Hypothalamus (tissue), 51 donors: ENCODE data around the gene CPNE1.

Experiments
- DNase-seq, 51 donors: peaks; one replicate each; lab custom pipeline; 2025; lab: John Stamatoyannopoulos, UW

Gene CPNE1

GRCh38 chr20:35621560-35621946, 43.1 kb downstream of the CPNE1 start:
- DNase-seq = no peak

DNA sequence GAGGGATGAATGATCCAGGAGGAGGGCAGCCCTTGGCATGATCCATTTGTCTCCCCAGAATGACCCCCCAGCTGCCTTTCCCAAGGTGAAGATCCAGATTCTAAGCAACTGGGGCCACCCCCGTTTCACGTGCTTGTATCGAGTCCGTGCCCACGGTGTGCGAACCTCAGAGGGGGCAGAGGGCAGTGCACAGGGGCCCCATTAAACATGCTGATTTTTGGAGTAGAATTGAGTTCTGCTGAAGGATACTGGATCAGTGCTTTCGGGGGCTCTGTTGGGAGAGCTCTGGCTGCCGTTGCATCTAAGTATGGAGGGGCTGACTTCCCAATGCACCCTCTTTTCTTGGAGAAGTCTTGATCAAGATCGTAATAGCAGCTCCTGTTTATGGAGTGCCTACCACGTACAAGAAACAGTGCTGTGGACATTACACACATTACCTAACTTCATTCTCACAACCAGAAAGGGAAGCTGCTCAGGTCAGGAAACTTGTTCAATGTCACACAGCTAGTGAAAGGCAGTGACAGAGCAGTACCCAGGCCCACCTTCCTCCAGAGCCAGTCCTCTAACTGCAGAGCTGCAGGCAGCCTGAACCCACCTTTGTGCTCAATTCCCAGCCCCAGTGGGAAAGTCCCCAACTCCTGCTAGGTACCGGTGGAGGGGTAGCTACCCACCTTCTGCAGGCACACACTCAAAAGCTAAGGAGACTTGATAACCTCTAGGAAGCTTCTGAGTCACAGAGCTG, 43.7 kb downstream of the CPNE1 start:
- DNase-seq = no peak

GRCh38 chr20:35619196-35620095, 45.3 kb downstream of the CPNE1 start:
- peak in 40 of 51 donors; percentile 7 to 75 (median 48) for DNase-seq

- peak in 6 of 51 donors; percentile 23 to 51 (median 28) for DNase-seq
Observed at GRCh38 chr20:35618263-35619131, 46.2 kb downstream of the CPNE1 start.

GRCh38 chr20:35617397-35618262, 47.1 kb downstream of the CPNE1 start:
- peak in 21 of 51 donors; percentile 4 to 66 (median 20) for DNase-seq

DNA sequence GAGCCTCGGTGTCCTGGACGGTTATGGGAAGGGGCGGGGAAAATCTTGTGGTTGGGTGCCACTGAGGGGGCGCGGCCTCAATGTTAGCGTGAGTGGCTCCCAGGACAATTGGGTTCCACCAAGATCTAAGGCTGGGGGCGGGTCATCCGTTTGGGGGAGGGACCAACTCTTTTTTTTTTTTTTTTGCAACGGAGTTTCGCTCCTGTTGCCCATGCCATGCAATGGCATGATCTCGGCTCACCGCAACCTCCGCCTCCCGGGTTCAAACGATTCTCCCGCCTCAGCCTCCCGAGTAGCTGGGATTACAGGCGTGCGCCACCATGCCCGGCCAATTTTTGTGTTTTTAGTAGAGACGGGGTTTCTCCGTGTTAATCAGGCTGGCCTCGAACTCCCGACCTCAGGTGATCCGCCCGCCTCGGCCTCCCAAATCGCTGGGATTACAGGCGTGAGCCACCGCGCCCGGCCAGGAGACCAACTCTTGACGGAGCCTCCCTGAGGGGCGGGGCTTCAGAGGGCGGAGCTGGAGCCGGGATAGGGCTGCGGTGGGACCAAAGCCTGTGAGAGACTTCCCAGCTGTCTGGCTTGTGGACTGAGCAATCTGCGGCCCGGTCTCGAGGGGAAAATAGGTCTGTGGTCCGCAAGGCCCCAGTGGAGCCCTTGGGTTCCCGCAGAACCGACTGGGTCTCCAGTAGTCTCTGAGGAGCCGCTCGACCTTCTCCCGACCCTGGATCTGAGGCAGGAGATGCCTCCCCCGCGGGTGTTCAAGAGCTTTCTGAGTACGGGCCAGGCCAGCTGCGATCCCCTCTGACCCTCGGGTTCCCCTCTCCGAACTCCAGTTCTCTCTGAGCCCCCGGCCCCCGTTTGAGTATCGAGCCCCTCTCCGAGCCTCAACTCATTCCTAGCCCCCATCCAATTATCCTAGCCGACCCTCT, 48.0 kb downstream of the CPNE1 start:
- peak in 40 of 51 donors; percentile 5 to 97 (median 37) for DNase-seq

DNA sequence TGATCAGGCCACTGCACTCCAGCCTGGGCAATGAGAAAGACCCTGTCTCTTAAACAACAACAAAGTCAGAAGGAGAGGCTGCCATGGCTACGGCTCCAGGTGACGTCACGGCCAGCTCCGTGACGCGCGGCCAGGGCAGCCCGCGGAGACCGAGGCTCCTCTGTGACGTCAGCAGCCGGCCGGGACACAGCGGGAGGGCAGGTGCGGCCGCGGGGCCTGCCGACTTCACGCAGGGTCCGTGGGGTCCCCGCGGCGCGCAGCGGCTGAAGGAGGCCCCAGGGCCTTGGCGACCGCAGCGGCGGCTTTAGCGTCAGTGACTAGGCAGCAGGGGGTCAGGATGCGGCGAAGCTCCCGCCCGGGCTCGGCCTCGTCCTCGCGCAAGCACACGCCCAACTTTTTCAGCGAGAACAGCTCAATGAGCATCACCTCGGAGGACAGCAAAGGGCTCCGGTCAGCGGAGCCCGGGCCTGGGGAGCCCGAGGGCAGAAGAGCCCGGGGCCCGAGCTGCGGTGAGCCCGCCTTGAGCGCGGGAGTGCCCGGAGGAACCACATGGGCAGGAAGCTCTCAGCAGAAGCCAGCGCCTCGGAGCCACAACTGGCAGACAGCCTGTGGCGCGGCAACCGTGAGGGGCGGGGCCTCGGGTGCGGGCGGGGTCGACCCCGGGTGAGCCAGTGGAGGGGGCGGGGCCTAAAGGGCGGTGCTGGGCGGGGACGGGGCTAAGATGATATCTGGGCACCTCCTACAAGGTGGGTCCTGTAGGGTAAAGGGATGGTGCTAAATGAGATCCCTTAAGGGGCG, 48.8 kb downstream of the CPNE1 start, which contains the start of gene SPAG4:
TSS of gene SPAG4 (plus strand) at position 163 of the 798 bp plus-strand sequence. CDS start at position 338, 175 bp downstream.
- peak; percentile 29 to 98 (median 90) for DNase-seq

GRCh38 chr20:35611482-35611881, 53.2 kb downstream of the CPNE1 start:
- no peak for DNase-seq

DNA sequence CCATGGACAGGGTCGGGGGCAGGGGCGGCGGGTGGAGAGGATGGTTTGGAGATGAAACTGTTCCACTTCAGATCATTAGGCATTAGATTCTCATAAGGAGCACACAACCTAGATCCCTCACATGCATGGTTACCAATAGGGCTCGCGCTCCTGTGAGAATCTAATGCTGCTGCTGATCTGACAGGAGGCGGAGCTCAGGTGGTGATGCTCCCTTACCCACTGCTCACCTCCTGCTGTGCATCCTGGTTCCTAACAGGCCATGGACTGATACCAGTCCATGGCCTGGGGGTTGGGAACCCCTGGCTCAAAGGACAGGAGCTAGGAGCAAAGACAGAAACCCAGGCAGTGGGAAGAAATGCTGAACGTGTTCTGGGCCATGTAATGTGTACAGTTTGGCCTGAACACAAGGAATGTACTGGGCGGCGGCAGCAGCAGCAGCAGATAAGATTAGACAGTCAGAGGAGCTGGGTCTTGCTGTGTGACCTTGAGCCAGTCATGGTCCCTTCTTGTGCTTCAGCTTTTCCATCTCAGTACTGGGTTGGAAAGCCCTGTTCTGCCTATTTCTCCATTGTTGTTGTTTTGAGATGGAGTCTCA, 53.8 kb downstream of the CPNE1 start:
- DNase-seq = no peak

DNA sequence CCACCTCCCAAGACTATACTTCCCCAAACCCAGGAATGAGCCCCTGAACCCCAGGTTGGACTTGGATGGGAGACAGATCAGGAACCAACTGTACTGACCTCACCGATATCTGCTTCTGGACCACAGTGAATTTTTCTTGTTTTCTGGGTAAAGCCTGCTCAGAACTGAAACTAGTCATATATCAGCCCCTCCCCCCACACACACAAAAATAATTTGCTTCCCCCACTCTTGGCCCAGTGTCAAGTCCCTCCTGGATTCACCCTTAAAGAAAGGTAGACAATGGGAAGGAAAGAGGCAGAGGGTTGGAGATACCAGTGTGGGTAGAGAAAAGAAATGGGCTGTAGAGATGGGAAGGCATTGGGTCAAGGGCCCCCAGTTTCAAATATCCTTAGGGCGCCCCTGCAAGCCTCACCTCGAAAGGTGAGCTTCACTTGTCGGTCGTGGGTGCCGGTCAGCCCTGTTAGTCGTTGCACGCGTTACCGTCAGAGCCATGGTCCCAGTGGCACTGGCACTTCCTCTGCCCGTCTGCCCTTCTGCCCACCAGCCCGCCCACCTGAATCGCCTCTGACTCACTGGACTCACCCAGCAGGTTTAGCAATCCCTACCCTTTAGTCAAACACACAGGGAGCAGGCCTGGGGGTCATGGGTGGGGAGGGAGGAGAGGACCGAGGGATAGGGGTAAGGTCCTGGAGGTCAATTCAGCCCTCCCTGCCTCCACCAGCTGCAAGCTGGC, 57.5 kb downstream of the CPNE1 start:
- no peak for DNase-seq

DNA sequence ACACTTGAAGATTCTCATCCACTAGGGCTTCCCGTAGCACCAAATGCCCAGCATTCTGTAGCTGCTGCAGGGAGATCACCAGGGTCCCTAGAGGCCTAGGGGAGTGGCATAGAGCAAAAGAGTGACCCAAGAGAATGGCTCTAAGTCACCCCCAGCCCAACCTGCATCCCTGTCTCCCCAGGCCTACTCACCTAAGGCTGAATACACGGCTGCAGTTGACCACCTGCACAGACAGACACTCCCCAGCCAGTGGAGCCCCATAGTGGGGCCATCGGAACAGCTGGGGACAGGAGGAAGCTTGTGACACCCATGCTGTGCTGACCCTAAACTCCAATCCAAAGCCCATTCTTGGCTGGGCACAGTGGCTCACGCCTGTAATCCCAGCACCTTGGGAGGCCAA, 58.6 kb downstream of the CPNE1 start:
- no peak for DNase-seq

- DNase-seq = no peak
Observed at GRCh38 chr20:35604449-35604747, 60.3 kb downstream of the CPNE1 start.

DNA sequence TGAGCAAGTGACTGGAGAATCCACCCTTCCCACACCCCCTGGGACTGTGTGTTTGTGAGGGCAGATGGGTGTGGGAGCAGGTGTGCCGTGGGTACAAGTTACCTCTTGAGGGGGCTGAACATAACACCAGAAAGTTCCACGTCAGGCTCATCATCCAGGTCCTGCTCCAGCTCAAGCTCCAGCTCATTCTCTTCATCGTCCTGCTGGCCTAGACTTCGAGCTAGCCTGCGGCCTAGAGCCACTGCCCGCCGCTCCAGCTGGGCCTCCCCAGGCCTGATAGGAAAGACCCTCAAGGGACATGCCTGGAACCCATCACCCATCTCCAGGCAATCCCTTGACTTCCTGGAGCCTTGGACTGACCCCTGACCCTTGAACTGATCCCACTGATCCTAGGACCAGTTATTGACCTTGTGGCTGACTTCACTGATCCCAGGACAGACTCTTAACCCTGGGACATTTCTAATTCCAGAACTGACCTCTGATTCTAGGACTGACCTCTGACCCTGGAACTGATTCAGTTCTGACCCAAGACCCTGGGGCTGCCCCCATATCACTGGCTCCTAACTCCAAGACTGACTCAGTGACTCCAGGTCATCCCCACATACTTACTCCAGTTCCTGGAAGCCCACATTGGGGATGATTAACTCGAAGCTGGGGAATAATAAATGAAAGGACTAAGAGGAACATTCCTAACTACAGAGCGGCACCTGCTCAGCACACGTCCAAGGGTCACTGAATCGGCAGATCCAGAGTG, 60.8 kb downstream of the CPNE1 start:
- no peak for DNase-seq

- DNase-seq = no peak
Observed at GRCh38 chr20:35602851-35603495, 61.7 kb downstream of the CPNE1 start.

GRCh38 chr20:35601990-35602389, 62.7 kb downstream of the CPNE1 start:
- no peak for DNase-seq
